WTC11 (cell line): ENCODE data around the gene MYL5.

ENCODE experiments used
- CREB1 ChIP-seq: sonication (generic); formaldehyde crosslinking; IDR thresholded peaks from 2 replicates; pipeline ENCODE4 v1.8.0; 2023; ENCODE audit warnings: mild to moderate bottlenecking, missing genetic modification reagents
- ELF4 ChIP-seq: sonication (generic); formaldehyde crosslinking; IDR thresholded peaks from 2 replicates; pipeline ENCODE4 v1.8.1; 2022; ENCODE audit warnings: low read depth, mild to moderate bottlenecking, moderate library complexity, missing genetic modification reagents
- NFYB ChIP-seq: sonication (generic); formaldehyde crosslinking; conservative IDR thresholded peaks from 2 replicates; pipeline ENCODE4 v1.8.0; 2022; ENCODE audit warnings: low read depth, missing genetic modification reagents
- RELA ChIP-seq: sonication (generic); formaldehyde crosslinking; IDR thresholded peaks from 2 replicates; pipeline ENCODE4 v1.8.1; 2022; ENCODE audit warnings: missing genetic modification reagents, mild to moderate bottlenecking, borderline replicate concordance
- TEAD4 ChIP-seq: sonication (generic); formaldehyde crosslinking; IDR thresholded peaks from 2 replicates; pipeline ENCODE4 v1.8.0; 2022; ENCODE audit warnings: mild to moderate bottlenecking, missing genetic modification reagents
- ZNF317 ChIP-seq: sonication (generic); formaldehyde crosslinking; IDR thresholded peaks from 2 replicates; pipeline ENCODE4 v1.8.1; 2023; ENCODE audit warnings: low read depth, mild to moderate bottlenecking, moderate library complexity, missing genetic modification reagents, borderline replicate concordance
- TF ChIP-seq, protein P1 (sequence below): fragments of 200-600 bp; IDR thresholded peaks from 2 replicates; pipeline ENCODE4 v1.8.0; 2022; ENCODE audit warnings: antibody characterized with exemption
- TF ChIP-seq, protein P2 (sequence below): fragments of 250-450 bp; sonication (Bioruptor Pico); IDR thresholded peaks from 2 replicates; pipeline ENCODE4 v1.9.0; 2021; ENCODE audit warnings: moderate library complexity, mild to moderate bottlenecking, inconsistent platforms, borderline replicate concordance
- TF ChIP-seq, protein P3 (sequence below): sonication (generic); formaldehyde crosslinking; IDR thresholded peaks from 2 replicates; pipeline ENCODE4 v1.8.0; 2022; ENCODE audit warnings: mild to moderate bottlenecking, missing genetic modification reagents
- TF ChIP-seq, protein P4 (sequence below): sonication (generic); formaldehyde crosslinking; IDR thresholded peaks from 2 replicates; pipeline ENCODE4 v1.8.1; 2023; ENCODE audit warnings: mild to moderate bottlenecking, missing genetic modification reagents
- TF ChIP-seq, protein P5 (sequence below): sonication (generic); formaldehyde crosslinking; IDR thresholded peaks from 2 replicates; pipeline ENCODE4 v1.8.1; 2023; ENCODE audit warnings: mild to moderate bottlenecking, missing genetic modification reagents
- TF ChIP-seq, protein P6 (sequence below): sonication (generic); formaldehyde crosslinking; conservative IDR thresholded peaks from 2 replicates; pipeline ENCODE4 v1.8.1; 2023; ENCODE audit warnings: mild to moderate bottlenecking, low read depth, missing genetic modification reagents, moderate library complexity
- TF ChIP-seq, protein P7 (sequence below): sonication (generic); formaldehyde crosslinking; IDR thresholded peaks from 2 replicates; pipeline ENCODE4 v1.8.0; 2022; ENCODE audit warnings: mild to moderate bottlenecking, missing genetic modification reagents

DNA sequence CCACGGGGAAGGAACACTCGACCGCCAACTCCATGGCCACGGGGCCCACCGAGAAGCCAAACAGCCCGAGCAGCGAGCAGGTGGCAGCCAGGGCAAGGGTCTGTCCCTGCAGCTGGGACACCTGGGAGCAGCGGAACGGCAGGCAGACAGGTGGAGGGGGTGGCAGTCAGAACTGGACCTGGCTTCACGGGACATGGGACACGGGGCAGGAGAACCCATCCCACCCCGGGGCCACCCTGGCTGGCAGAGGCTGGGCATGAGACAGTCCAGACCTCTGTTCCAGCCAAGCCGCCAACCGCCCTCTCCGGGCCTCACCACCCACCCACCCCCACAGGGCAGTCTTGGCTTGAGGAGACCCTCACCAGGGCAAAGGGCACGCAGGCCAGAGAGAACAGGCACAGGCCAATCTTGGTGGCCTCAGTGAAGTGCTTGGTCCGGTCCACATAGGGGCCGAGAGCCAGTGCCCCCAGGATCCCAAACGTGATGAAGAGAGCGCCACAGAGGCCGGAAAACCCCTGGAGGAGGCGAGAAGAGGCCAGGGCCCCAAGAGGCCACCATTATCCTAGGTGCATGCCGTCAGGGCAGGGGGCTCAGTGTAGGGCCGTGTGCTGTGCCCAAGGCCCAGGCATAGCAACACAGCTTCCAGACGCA is 9.0 kb downstream of the MYL5 start:
- TF ChIP-seq, protein P1, sequence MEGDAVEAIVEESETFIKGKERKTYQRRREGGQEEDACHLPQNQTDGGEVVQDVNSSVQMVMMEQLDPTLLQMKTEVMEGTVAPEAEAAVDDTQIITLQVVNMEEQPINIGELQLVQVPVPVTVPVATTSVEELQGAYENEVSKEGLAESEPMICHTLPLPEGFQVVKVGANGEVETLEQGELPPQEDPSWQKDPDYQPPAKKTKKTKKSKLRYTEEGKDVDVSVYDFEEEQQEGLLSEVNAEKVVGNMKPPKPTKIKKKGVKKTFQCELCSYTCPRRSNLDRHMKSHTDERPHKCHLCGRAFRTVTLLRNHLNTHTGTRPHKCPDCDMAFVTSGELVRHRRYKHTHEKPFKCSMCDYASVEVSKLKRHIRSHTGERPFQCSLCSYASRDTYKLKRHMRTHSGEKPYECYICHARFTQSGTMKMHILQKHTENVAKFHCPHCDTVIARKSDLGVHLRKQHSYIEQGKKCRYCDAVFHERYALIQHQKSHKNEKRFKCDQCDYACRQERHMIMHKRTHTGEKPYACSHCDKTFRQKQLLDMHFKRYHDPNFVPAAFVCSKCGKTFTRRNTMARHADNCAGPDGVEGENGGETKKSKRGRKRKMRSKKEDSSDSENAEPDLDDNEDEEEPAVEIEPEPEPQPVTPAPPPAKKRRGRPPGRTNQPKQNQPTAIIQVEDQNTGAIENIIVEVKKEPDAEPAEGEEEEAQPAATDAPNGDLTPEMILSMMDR = no peak
- no peak for TF ChIP-seq CREB1 (CRISPR knock-in tag)
- TF ChIP-seq ELF4 (CRISPR knock-in tag) = no peak
- TF ChIP-seq RELA = no peak
- no peak for TF ChIP-seq ZNF317
- TF ChIP-seq TEAD4 (CRISPR knock-in tag) = no peak
- TF ChIP-seq NFYB (CRISPR knock-in tag) = no peak
- TF ChIP-seq, protein P2, sequence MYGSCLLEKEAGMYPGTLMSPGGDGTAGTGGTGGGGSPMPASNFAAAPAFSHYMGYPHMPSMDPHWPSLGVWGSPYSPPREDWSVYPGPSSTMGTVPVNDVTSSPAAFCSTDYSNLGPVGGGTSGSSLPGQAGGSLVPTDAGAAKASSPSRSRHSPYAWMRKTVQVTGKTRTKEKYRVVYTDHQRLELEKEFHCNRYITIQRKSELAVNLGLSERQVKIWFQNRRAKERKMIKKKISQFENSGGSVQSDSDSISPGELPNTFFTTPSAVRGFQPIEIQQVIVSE = no peak
- TF ChIP-seq, protein P3, sequence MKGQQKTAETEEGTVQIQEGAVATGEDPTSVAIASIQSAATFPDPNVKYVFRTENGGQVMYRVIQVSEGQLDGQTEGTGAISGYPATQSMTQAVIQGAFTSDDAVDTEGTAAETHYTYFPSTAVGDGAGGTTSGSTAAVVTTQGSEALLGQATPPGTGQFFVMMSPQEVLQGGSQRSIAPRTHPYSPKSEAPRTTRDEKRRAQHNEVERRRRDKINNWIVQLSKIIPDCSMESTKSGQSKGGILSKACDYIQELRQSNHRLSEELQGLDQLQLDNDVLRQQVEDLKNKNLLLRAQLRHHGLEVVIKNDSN (CRISPR knock-in tag) = no peak
- TF ChIP-seq, protein P4, sequence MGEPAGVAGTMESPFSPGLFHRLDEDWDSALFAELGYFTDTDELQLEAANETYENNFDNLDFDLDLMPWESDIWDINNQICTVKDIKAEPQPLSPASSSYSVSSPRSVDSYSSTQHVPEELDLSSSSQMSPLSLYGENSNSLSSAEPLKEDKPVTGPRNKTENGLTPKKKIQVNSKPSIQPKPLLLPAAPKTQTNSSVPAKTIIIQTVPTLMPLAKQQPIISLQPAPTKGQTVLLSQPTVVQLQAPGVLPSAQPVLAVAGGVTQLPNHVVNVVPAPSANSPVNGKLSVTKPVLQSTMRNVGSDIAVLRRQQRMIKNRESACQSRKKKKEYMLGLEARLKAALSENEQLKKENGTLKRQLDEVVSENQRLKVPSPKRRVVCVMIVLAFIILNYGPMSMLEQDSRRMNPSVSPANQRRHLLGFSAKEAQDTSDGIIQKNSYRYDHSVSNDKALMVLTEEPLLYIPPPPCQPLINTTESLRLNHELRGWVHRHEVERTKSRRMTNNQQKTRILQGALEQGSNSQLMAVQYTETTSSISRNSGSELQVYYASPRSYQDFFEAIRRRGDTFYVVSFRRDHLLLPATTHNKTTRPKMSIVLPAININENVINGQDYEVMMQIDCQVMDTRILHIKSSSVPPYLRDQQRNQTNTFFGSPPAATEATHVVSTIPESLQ (CRISPR knock-in tag) = no peak
- TF ChIP-seq, protein P5, sequence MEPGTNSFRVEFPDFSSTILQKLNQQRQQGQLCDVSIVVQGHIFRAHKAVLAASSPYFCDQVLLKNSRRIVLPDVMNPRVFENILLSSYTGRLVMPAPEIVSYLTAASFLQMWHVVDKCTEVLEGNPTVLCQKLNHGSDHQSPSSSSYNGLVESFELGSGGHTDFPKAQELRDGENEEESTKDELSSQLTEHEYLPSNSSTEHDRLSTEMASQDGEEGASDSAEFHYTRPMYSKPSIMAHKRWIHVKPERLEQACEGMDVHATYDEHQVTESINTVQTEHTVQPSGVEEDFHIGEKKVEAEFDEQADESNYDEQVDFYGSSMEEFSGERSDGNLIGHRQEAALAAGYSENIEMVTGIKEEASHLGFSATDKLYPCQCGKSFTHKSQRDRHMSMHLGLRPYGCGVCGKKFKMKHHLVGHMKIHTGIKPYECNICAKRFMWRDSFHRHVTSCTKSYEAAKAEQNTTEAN = no peak
- TF ChIP-seq, protein P6, sequence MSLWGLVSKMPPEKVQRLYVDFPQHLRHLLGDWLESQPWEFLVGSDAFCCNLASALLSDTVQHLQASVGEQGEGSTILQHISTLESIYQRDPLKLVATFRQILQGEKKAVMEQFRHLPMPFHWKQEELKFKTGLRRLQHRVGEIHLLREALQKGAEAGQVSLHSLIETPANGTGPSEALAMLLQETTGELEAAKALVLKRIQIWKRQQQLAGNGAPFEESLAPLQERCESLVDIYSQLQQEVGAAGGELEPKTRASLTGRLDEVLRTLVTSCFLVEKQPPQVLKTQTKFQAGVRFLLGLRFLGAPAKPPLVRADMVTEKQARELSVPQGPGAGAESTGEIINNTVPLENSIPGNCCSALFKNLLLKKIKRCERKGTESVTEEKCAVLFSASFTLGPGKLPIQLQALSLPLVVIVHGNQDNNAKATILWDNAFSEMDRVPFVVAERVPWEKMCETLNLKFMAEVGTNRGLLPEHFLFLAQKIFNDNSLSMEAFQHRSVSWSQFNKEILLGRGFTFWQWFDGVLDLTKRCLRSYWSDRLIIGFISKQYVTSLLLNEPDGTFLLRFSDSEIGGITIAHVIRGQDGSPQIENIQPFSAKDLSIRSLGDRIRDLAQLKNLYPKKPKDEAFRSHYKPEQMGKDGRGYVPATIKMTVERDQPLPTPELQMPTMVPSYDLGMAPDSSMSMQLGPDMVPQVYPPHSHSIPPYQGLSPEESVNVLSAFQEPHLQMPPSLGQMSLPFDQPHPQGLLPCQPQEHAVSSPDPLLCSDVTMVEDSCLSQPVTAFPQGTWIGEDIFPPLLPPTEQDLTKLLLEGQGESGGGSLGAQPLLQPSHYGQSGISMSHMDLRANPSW (CRISPR knock-in tag) = no peak
- TF ChIP-seq, protein P7, sequence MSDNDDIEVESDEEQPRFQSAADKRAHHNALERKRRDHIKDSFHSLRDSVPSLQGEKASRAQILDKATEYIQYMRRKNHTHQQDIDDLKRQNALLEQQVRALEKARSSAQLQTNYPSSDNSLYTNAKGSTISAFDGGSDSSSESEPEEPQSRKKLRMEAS (CRISPR knock-in tag) = no peak
